Calu3 (cell line): ENCODE data around the gene RSL24D1. TPM values are rescaled to one million over a fixed set of nuclear protein-coding genes. Genes with fewer than 3 reads are reported as not detected.

Experiments
- Bru-seq: library from RNA; stranded (reverse); fragments of 400-500 nt; gene quantifications from one replicate; lab custom pipeline; 2021; lab: Mats Ljungman, UMichigan
- BruChase-seq, 2 experiments: library from RNA; stranded (reverse); fragments of 400-500 nt; gene quantifications; one replicate each; lab custom pipeline; 2021; lab: Mats Ljungman, UMichigan
- BruUV-seq: library from RNA; stranded (reverse); fragments of 400-500 nt; replicated peaks from 2 replicates; lab custom pipeline; 2021; lab: Mats Ljungman, UMichigan
- CTCF ChIA-PET: fragments of 300-600 bp; sonication (Branson Sonifier 250); formaldehyde crosslinking; loops from one replicate; lab custom pipeline; 2022; ENCODE audit warnings: antibody characterized with exemption; lab: Charles Lee
- DNase-seq: peaks from one replicate; pipeline ENCODE4 v3.0.0; 2022
- H3K27ac Mint-ChIP-seq: one replicate; pipeline ENCODE4 v1.8.0; 2022; ENCODE audit warnings: mixed read lengths; ENCODE audit not compliant: unreplicated experiment
- H3K27me3 Mint-ChIP-seq: one replicate; pipeline ENCODE4 v1.8.0; 2022; ENCODE audit warnings: mixed read lengths; ENCODE audit not compliant: unreplicated experiment
- H3K36me3 Mint-ChIP-seq: one replicate; pipeline ENCODE4 v1.8.0; 2022; ENCODE audit warnings: mild to moderate bottlenecking, moderate library complexity, mixed read lengths; ENCODE audit not compliant: insufficient read depth, unreplicated experiment
- H3K4me1 Mint-ChIP-seq: one replicate; pipeline ENCODE4 v1.8.0; 2022; ENCODE audit warnings: mild to moderate bottlenecking, low read depth, mixed read lengths; ENCODE audit not compliant: unreplicated experiment
- H3K4me3 Mint-ChIP-seq: one replicate; pipeline ENCODE4 v1.8.0; 2022; ENCODE audit warnings: mild to moderate bottlenecking, low read depth, moderate library complexity, mixed read lengths; ENCODE audit not compliant: unreplicated experiment
- H3K9me3 Mint-ChIP-seq: one replicate; pipeline ENCODE4 v1.8.0; 2022; ENCODE audit warnings: low read depth, mixed read lengths; ENCODE audit not compliant: unreplicated experiment
- intact Hi-C: fragments of 100-400 bp; cut with micrococcal nuclease; formaldehyde crosslinking; loops from one replicate; pipeline ENCODE4 v1.10.0; 2022; ENCODE audit not compliant: unreplicated experiment
- long read RNA-seq: library from polyadenylated mRNA; stranded (forward); transcript quantifications from one replicate; pipeline ENCODE4 v2.0.0, GENCODE V29; 2022
- total RNA-seq: library from RNA; stranded (reverse); gene quantifications from 2 replicates; pipeline ENCODE4 v1.2.3, GENCODE V29; 2022
- TF ChIP-seq, protein P1 (sequence below): fragments of 200-600 bp; IDR thresholded peaks from one replicate; pipeline ENCODE4 v1.8.0; 2022; ENCODE audit warnings: antibody characterized with exemption; ENCODE audit not compliant: unreplicated experiment

RSL24D1 gene
- total RNA-seq, result 82.1 and 93.3 TPM in 2 replicates
- percentile 96 among the genes with signal in this experiment for Bru-seq, nascent RNA
- percentile 96 among the genes with signal in this experiment for BruChase-seq, experiment 1, labeled RNA remaining after a 6-hour chase
- BruChase-seq, experiment 2, labeled RNA remaining after a 2-hour chase, result percentile 96 among the genes with signal in this experiment
- long read RNA-seq, transcript RSL24D1-201 (6 exons, 2,015 nt), result major isoform, 237 of 245 reads
- long read RNA-seq, partial matches to known transcripts, result 0 of 245 reads
- long read RNA-seq, other reads (novel, unspliced or antisense), result 8 of 245 reads

DNA sequence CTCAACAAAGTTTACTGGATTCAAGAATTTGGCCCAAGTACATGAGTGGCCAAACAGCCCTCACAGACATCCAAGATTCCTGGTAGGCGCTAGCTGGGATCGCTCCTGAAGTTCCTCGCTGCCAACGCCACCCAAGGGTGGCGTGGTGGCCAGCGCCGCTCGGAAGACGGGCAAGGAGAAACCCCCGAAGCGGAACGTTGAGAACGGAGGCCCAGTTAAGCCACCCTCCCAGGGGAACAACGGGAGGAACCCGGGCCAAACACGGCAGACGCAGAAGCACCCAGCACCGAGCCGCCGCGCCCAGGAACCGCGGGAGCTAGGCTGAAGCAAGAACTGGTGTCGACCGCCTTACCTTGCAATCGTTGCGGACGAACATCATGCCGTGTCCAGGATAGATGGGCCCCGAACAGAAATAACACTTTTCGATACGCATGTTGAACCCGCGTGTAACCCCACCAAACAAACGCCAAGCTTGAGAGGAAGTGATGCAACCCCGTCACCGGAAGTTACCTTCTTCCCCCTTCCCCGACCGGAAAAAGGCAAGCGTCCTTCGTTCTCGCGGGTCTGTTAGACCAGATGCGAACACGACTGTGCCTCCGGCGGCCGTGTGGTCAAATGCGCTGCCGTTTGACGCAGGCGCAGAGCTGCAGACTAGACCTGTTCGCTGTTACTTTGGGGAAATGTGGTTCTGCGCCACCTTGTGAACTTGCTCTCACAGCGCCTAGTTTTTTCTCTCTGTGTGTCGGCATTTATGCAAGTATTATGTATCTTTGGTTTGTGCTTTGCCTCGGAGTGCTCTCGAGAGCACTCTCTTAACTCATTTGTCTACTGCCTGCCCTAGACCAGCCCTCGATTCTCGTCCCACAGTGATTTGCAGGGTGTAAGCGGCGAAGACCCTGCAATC is at the start of gene RSL24D1:
TSS of gene RSL24D1 (minus strand) at position 484 of the 904 bp plus-strand sequence. CDS start at position 433, 51 bp downstream.
- Mint-ChIP-seq H3K9me3 (peaks cover 5% of the 10 kb centered on the region), H3K4me1 (no peaks in the 10 kb centered on the region), H3K4me3 (no peak within 1 kb of the TSS), H3K36me3 (no peaks in the 10 kb centered on the region), H3K27me3 (no peaks in the 10 kb centered on the region), H3K27ac (no peak within 1 kb of the TSS)
- intact Hi-C loops, result loop anchor here (5.0 kb wide), 1 partner anchor 211 kb away; the partner anchor contains the start of genes CCPG1 and PIERCE2
- peak; percentile 96 for DNase-seq
- TSS peak; percentile 62 for BruUV-seq
- CTCF ChIA-PET, result interaction anchor here (0.6 to 1.3 kb wide), 7 partner anchors 13 to 212 kb away, joined by 3 to 6 read pairs (median 3); partner anchors contain the start of genes CCPG1, PIERCE2, PIGB and PIGBOS1
- TF ChIP-seq, protein P1, sequence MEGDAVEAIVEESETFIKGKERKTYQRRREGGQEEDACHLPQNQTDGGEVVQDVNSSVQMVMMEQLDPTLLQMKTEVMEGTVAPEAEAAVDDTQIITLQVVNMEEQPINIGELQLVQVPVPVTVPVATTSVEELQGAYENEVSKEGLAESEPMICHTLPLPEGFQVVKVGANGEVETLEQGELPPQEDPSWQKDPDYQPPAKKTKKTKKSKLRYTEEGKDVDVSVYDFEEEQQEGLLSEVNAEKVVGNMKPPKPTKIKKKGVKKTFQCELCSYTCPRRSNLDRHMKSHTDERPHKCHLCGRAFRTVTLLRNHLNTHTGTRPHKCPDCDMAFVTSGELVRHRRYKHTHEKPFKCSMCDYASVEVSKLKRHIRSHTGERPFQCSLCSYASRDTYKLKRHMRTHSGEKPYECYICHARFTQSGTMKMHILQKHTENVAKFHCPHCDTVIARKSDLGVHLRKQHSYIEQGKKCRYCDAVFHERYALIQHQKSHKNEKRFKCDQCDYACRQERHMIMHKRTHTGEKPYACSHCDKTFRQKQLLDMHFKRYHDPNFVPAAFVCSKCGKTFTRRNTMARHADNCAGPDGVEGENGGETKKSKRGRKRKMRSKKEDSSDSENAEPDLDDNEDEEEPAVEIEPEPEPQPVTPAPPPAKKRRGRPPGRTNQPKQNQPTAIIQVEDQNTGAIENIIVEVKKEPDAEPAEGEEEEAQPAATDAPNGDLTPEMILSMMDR, result no peak

DNA sequence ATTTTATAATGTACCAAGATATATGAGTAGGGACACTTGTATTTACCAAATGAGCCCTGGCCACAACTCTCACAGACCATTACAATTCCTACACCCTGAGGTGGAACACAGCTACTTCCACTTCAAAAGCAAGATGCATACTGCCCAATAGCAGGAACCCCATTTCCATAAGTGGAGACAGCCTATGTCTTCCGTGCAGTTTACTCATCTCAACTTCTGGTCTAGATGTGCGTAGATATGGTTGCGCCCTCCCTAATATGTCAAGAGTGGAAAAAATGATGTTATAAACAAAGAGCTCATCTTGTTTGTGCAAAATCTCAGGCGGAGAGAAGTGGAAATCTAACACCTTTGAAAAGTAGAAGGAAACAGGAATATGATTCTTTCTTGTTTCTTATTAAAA is 48.3 kb upstream of the RSL24D1 start:
- CTCF ChIA-PET, result interaction anchor here (1.5 kb wide), 1 partner anchor 163 kb away, joined by 4 read pairs; the partner anchor contains the start of genes CCPG1 and PIERCE2
- Mint-ChIP-seq H3K27ac (no peak overlapping the region), H3K9me3 (no peaks in the 10 kb centered on the region), H3K27me3 (no peaks in the 10 kb centered on the region), H3K4me3 (no peak overlapping the region), H3K4me1 (no peaks in the 10 kb centered on the region), H3K36me3 (no peaks in the 10 kb centered on the region)
- TF ChIP-seq, protein P1, result no peak
- intact Hi-C loops, result no loop called here
- no peak for DNase-seq
- BruUV-seq, result no TSS peak

DNA sequence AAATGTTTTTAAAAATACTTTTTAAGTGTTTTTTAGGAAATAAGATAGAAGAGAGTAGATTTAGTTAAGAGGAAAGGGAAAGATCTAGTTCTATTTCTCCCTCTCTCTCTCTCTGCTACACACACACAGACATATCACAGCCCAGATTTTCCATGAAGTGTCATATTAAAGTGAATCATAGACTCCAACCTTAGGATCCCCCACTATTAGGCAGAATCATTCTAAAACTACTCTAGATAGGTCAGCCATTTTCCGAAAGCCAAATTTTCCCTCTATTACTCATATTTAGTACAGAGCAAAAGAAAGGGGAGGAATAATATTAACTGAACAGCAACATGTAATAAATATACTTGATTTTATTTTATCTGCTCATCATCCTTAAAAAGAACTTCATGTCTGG is 45.1 kb upstream of the RSL24D1 start:
- BruUV-seq, result no TSS peak
- CTCF ChIA-PET, result no interaction called here
- Mint-ChIP-seq H3K4me3 (no peak overlapping the region), H3K36me3 (no peaks in the 10 kb centered on the region), H3K9me3 (no peaks in the 10 kb centered on the region), H3K4me1 (no peaks in the 10 kb centered on the region), H3K27ac (no peak overlapping the region), H3K27me3 (no peaks in the 10 kb centered on the region)
- DNase-seq, result no peak
- intact Hi-C loops, result no loop called here
- TF ChIP-seq, protein P1, result no peak

DNA sequence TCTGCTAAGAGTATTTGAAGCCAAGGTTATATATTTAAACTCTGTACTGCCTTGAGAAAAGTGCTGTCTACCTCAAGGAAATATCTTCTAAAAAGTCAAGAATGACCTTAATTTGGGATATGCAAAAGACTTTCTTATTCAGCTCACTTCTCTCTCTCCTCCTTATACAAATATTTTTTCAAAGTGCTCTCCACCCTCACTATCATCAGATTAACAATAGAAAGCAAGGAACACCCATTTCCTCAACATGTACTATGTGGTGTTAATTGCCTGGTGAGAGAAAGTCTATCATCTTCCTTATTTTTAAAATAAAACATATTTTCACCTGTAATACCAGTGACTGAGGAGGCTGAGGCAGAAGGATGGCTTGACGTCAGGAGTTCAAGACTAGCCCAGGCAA is 44.4 kb upstream of the RSL24D1 start:
- intact Hi-C loops, result no loop called here
- Mint-ChIP-seq H3K27ac (no peak overlapping the region), H3K4me3 (no peak overlapping the region), H3K9me3 (no peaks in the 10 kb centered on the region), H3K4me1 (no peaks in the 10 kb centered on the region), H3K36me3 (no peaks in the 10 kb centered on the region), H3K27me3 (no peaks in the 10 kb centered on the region)
- no peak for DNase-seq
- TF ChIP-seq, protein P1, result no peak
- no TSS peak for BruUV-seq
- CTCF ChIA-PET, result no interaction called here
